Loucy (cell line): ENCODE measurements around the gene FOSL1.

Experiments
- EZH2phosphoT487 ChIP-seq: fragments of 200-600 bp; IDR thresholded peaks from 2 replicates; pipeline ENCODE4 v1.6.1; 2018; ENCODE audit warnings: antibody characterized with exemption, mild to moderate bottlenecking, moderate library complexity, borderline replicate concordance
- TF ChIP-seq, protein P1 (sequence below): fragments of 200-600 bp; sonication (generic); conservative IDR thresholded peaks from 2 replicates; pipeline ENCODE4 v1.5.1; 2014; ENCODE audit warnings: mild to moderate bottlenecking, antibody characterized with exemption, low read length

GRCh38 chr11:65947133-65947532 lies 46.9 kb upstream of the FOSL1 start:
- TF ChIP-seq, protein P1, sequence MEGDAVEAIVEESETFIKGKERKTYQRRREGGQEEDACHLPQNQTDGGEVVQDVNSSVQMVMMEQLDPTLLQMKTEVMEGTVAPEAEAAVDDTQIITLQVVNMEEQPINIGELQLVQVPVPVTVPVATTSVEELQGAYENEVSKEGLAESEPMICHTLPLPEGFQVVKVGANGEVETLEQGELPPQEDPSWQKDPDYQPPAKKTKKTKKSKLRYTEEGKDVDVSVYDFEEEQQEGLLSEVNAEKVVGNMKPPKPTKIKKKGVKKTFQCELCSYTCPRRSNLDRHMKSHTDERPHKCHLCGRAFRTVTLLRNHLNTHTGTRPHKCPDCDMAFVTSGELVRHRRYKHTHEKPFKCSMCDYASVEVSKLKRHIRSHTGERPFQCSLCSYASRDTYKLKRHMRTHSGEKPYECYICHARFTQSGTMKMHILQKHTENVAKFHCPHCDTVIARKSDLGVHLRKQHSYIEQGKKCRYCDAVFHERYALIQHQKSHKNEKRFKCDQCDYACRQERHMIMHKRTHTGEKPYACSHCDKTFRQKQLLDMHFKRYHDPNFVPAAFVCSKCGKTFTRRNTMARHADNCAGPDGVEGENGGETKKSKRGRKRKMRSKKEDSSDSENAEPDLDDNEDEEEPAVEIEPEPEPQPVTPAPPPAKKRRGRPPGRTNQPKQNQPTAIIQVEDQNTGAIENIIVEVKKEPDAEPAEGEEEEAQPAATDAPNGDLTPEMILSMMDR: no peak
- no peak for TF ChIP-seq EZH2phosphoT487
